Erythroblast (primary cell): ENCODE measurements around the gene PITPNC1.

Experiments
- DNase-seq, 2 experiments: peaks; one replicate each; lab custom pipeline; 2025; lab: John Stamatoyannopoulos, UW
- GATA1 ChIP-seq: IDR thresholded peaks from 2 replicates; pipeline ENCODE4 v1.6.1; 2011; ENCODE audit warnings: low read depth, mild to moderate bottlenecking, control low read depth, low read length, moderate library complexity
- POLR2A ChIP-seq: IDR thresholded peaks from 2 replicates; pipeline ENCODE4 v1.6.1; 2011; ENCODE audit warnings: mild to moderate bottlenecking, low read length

Gene PITPNC1

DNA sequence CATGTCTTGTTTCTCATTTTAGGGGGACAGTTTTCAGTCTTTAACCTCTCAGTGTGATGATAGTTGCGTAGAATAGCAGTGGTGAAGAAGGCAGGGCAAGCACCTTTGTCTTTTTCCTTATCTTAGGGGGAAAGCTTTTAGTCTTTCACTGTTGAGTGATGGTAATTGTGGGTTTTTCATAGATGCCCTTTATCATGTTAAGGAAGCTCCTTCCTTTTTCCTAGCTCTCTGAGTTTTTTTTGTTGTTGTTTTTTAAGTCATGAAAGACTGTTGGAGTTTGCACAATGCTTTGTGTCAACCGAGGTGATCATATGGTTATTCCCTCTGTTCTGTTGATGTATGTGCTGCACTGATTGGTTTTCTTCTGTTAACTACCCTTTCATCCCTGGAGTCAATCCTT lies 356.4 kb downstream of the PITPNC1 start:
- no peak for DNase-seq
- TF ChIP-seq POLR2A (no peak), GATA1 (no peak)

DNA sequence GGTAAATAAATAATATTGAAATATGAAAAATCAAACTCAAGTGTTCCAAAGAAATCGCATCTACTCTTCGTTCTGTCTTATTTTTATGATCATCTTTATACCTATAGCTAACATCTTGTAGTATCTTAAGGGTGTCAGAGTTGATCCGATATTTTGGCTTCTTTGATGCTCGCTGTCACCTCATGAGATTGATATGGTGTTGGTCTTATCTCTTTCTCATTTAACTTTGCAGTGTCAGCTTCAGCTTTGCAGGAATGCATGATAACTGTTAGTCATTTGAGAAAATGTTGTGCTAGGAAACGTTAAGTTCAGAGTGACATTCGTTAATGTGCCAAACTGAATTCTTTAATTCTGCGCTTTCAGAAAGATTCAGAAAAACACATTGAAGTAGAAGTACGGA lies 360.1 kb downstream of the PITPNC1 start:
- TF ChIP-seq POLR2A (no peak), GATA1 (no peak)
- DNase-seq, result no peak

DNA sequence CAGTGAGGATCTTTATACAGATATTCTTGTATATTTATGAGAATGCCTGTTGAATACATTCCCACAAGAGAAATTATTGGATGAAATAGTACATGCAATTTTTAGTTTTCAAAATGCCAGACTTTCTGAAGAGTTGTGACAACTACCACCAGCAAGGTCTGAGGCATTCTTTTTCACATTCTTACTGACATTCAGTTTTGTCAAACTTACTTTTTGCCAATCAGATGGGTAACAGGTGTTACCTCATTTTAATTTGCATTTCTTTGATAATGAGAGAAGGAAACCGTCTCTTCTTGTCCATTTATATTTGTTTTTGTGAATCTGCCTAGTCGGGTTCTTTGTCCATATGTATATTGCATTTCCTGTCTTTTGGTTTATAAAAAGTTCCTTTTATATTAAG lies 364.9 kb downstream of the PITPNC1 start:
- DNase-seq, result no peak
- TF ChIP-seq GATA1, result no peak
- TF ChIP-seq POLR2A, result no peak
